CMK (cell line): ENCODE measurements around the gene SWAP70.
A peak's percentile ranks its signal among the peaks of the same experiment; 100 is the strongest.
"Not testable (repeated sequence)": the region's sequence is repeated elsewhere in the genome, so short reads cannot be mapped to it uniquely, and the experiment has no call there.

Source experiments
- DNase-seq: peaks from one replicate; pipeline ENCODE4 v3.0.0-alpha.2; 2010; ENCODE audit warnings: low read depth

SWAP70 gene

DNA sequence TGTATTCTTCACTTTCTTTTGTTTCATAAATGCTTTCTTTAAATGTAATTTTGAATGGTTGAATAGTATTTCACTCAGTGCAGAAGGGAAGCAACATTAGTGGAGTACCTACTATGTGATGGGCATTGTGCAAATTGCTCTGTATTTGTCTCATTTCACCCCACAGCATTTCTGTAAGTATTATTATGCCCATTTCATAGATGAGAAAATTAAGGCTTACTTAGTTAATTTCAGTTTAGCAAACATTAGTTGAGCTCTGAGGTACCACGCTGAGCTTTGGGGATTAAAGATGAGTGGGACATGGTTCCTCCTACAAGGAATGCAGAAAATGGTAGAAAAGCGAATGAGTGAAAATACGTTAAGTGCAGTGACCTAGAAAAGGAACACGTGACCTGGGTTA is 58.1 kb downstream of the SWAP70 start:
- DNase-seq: no peak

DNA sequence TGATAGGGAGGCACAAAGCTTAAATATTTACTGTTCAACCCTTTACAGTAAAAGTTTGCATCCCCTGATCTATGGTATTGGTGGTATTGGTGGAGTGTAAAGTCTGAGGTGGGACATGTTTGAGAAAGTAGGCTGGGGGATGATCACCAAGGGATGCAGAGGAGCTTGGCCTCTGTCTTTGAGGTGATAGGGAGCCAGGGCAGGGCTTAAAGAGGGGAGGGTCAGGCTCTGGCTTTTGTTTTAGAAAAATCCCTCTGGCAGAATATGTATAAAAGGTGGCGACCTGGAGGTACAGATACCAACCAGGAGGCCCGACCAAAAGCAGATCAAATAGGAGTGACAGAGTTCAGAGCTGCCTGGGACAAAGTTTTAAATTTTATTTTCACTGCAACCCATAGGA is 59.0 kb downstream of the SWAP70 start:
- no peak for DNase-seq

DNA sequence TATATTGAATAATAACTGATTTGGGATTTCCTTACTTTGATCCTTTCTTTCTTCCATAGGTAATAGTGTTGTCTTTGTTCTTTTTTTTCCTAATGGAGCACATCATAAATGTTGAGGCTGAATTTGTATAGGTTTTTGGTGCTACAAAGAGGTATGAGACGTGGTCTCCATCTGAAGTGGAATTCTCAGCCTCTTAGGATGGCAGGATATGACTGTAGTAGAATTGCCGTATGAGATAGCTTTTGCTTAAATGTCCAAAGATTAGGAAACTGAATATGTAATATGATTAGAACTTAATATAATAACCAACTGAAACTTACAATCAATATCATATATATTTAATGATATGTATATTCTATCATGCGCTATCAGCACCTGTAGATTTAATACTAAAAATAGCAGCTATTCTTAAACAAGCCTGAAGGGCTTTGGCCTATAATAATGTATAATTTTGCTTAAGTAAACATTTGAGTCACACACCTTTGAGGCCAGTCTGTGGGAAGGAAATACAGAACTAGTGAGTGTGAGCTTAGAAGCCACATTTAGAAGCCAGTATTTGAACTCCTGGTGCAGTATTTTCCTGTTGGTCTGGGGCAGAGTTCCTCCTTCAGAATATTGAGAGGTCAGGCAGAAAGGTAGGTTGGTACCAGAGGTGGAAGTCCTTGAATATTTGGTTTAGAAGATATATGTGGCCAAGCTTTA is 62.6 kb downstream of the SWAP70 start:
- DNase-seq: no peak

- no peak for DNase-seq
Observed at GRCh38 chr11:9728058-9728457, 64.2 kb downstream of the SWAP70 start.

- DNase-seq: no peak
Observed at GRCh38 chr11:9731256-9731655, 67.4 kb downstream of the SWAP70 start.

GRCh38 chr11:9732453-9732852 is 68.6 kb downstream of the SWAP70 start:
- no peak for DNase-seq

- DNase-seq: no peak
Observed at GRCh38 chr11:9733212-9733611, 69.3 kb downstream of the SWAP70 start.

DNA sequence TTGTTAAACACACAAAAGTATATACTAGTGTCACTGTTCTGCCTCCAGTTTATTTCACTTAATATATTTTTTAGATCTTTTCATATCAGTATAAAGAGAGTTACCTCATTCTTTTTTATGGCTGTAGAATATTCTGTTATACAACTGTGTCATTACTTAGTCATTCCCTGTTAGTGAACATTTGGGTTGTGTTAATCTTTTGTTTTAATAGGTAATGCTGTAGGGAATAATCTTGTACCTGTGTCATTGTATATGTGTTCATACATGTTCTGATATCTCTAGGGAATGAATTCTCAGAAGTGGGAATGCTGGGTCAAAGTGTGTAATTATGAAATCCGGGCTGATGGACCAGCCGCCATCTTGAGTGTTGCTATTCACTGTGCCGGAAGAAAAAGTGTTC is 71.4 kb downstream of the SWAP70 start:
- DNase-seq: no peak

DNA sequence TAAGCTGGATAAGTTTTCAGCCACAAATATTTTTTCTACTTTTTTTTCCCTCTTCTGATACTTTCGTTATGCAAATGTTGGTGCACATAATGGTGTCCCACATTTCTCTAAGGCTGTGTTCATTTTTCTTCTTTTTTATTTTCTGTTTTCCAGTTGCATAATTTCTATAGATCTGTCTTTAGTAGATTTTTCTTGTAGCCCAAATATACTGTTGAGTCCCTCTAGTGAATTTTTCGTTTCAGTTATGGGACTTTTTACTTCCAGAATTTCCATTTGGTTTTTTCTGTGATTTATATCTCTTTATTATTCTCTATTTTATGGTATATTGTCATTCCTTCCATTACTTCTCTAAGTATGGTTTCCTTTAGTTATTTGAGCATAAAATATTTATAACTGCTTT is 72.0 kb downstream of the SWAP70 start:
- no peak for DNase-seq

DNA sequence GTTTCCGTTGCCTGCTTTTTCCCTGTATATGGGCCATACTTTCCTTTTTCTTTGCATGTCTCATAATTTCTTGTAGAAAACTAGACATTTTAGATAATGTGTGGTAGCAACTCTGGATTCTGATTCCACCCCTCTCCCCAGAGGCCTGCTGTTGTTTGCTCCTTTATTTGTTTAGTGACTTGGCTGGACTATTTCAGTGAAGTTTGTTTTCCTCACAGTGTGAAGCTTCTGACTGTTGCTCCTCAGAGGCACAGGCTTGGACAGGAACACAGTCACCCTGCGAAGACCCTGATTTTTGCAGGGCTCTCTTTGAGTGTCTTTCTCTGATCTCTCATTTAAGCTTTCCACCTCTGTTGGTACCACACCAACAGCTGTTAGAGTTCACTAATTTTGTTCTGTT is 72.5 kb downstream of the SWAP70 start:
- DNase-seq: no peak

- no peak for DNase-seq
Observed at GRCh38 chr11:9738116-9738515, 74.2 kb downstream of the SWAP70 start.

DNA sequence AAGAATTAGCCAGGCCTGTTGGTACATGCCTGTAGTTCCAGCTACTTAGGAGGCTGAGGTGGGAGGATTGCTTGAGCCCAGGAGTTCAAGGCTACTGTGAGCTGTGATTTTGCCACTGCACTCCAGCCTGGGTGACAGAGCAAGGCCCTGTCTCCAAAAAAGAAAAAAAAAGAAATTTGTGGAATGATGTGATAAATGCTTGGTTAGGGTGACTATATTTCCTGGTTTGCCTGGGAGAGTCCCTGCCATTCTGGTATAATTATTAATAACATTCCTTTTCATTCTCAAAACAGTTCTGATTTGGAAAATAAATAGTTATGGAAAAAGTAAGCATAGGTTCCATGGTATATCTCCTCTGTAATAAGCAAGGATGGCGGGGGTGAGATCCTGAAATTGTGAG is 74.8 kb downstream of the SWAP70 start:
- no peak for DNase-seq

DNA sequence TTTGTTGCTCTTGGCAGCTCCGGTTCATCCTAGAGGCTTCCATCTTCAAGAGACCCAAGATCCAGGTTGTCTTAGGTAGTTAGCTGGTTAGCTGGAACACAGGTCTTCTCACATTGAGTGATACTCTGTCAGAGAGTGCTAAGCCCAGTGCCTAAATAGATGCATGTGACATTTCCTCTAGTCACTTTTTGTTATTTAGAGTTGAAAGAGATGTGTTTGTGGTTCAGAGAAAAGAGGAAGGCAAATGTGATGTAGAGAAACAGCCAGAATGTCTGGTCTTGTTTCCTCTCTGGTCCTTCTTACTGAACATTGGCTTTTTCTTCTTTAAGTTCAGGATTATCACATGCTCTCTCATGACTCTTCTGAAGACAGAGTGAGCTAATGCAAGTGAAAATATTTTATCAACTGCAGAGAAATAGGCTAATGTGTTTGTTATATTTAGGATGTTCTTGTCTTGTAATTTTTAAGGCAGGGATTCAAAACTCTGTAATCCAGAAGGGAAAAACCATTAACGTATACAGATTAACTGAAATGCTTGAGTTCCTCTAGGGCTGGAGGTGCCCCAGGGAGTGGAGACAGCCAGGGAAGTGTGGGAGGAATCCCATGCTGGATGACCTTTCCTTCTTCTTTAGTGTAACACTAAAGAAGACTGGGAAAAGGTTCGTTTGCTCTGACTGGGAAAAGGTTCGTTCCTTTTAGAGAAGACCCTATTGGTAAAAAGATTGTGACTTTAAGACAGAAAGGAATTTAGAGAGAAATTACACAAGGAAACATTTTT is 75.4 kb downstream of the SWAP70 start:
- DNase-seq: no peak

DNA sequence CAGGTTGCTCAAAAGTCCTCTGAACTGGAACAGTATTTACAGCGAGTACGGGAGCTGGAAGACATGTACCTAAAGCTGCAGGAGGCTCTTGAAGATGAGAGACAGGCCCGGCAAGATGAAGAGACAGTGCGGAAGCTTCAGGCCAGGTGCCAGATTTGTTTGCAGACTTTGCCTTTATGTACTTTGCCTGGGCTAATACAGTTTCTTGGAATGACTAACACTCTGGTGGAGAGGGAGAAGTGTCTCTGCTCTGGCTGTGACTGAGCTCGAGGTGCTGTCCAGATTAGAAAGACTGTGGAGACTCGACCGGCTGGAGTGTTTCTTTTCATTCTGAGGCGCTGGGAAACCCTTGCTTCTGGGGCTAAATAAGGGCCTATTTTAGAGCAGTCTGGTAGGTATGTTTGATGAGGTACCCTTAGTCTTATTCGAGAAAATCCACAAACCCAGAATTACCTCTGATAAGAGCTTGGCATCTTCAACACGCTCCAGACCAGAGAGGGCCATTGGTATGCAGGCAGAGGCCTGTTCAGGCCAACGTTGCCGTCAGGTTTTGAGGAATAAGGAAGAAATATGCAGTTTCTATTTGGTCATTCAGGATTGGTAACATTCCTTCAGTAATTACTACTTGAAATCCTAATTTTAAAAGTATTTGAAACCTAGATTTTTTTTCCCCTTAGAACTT is 76.5 kb downstream of the SWAP70 start:
- no peak for DNase-seq

- DNase-seq: no peak
Observed at GRCh38 chr11:9741260-9741659, 77.4 kb downstream of the SWAP70 start.

DNA sequence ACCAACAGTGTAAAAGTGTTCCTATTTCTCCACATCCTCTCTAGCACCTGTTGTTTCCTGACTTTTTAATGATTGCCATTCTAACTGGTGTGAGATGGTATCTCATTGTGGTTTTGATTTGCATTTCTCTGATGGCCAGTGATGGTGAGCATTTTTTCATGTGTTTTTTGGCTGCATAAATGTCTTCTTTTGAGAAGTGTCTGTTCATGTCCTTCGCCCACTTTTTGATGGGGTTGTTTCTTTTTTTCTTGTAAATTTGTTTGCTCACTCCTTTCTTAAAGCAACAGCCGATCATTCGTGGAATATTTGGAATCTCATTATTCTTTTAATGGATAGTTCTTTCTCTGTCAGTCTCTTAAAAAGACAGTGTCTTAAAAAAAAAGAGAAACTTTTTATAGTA is 79.6 kb downstream of the SWAP70 start:
- not testable (repeated sequence) for DNase-seq

GRCh38 chr11:9745411-9746211 is 81.7 kb downstream of the SWAP70 start:
- DNase-seq: no peak

DNA sequence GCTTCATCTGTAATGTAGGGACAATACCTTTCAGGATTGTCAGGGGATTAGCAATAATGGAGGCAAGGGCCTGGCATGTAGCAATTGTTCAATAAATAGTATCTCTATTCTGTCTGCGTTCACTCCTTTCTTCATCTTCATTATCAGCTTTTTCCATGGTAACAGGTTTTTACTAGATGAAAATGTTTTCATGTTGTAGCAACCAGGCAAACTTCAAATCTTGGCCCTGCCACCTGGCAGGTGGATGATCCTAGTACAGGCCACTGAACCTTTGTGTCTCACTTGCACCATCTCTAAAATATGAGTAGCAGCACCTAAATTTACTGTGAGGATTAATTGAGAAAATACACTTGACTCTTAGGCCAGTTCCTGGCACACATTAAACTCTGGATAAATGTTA is 83.4 kb downstream of the SWAP70 start:
- DNase-seq: no peak

DNA sequence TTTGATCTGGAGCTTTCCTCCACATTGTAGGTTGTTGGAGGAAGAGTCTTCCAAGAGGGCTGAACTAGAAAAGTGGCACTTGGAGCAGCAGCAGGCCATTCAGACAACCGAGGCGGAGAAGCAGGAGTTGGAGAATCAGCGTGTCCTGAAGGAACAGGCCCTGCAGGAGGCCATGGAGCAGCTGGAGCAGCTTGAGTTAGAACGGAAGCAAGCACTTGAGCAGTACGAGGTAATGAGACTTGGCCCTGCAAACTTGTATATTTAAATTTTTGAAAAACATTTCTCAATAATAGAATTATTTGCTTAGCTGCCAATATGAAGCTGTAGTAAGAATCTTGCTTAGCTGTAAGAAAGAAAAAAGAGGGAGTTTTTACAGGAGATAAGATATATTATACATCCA is 84.0 kb downstream of the SWAP70 start:
- DNase-seq: no peak

- peak; percentile 52 for DNase-seq
Observed at GRCh38 chr11:9748361-9748970, 84.6 kb downstream of the SWAP70 start.

DNA sequence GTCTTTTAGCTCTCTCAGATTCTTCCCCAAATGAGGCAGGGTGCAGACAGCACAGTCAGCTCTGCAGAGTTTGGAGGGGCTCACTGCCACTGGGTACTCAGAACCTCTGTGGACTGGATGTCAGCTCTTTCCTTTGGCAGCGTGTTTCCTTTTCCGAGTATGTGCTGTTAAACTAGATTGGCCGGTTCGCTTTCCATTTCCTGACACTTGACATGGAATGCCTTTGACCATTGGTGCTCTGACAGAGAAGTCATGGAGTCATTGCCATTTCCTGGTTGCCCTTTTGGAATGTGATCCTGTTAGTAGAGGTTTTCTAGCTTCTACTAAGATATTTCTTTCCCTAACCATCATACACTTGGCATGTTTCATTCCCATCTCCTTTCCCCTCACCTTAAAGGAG is 86.7 kb downstream of the SWAP70 start:
- DNase-seq: no peak

- DNase-seq: no peak
Observed at GRCh38 chr11:9752091-9752490, 88.2 kb downstream of the SWAP70 start.
